ENCODE results near the gene DLEC1. TPM values are rescaled to one million over a fixed set of nuclear protein-coding genes. Genes with fewer than 3 reads are reported as not detected.

Gene DLEC1
- total and polyA plus RNA-seq, 2 experiments from 2014 or later: 0.31 to 0.66 TPM

- Histone ChIP-seq H3K79me2 (replicated peaks; ENCODE audit: insufficient read depth) (no peaks in the 10 kb centered on the region), H3K4me3 (no peak overlapping the region), H3F3A (replicated peaks; ENCODE audit: low read depth) (no peaks in the 10 kb centered on the region), H2AFZ (no peak overlapping the region), H3K27ac (ENCODE audit: low read depth) (no peak overlapping the region), H4K20me1 (replicated peaks; ENCODE audit: insufficient read depth) (peaks cover 6% of the 10 kb centered on the region; the same call in 1 of the 2 replicates), H3K36me3 (ENCODE audit: insufficient read depth) (peaks cover 23% of the 10 kb centered on the region), H3K9me2 (ENCODE audit: insufficient read depth) (no peaks in the 10 kb centered on the region), H3K4me1 (ENCODE audit: insufficient read depth) (no peaks in the 10 kb centered on the region), H3K27me3 (ENCODE audit: insufficient read depth) (no peaks in the 10 kb centered on the region), H3K4me2 (no peak overlapping the region)
- Mint-ChIP-seq H3K27ac (no peak overlapping the region), H3K9me3 (no peaks in the 10 kb centered on the region), H3K4me3 (no peak overlapping the region), H3K4me1 (no peaks in the 10 kb centered on the region), H3K36me3 (ENCODE audit: low read depth) (peaks cover 65% of the 10 kb centered on the region), H3K27me3 (ENCODE audit: insufficient read depth, low read depth, poor library complexity) (peaks cover 5% of the 10 kb centered on the region)
- no peak for DNase-seq (ENCODE audit: low spot score)
- ATAC-seq: no peak
- no peak for TF ChIP-seq EZH2phosphoT487 (IDR thresholded peaks at IDR 0.05; ENCODE audit: unreplicated experiment)
- no peak for TF ChIP-seq CREB1 (CRISPR knock-in tag; IDR thresholded peaks at IDR 0.05; ENCODE audit: low read depth)
- no peak for TF ChIP-seq ETS1 (IDR thresholded peaks at IDR 0.05)
- TF ChIP-seq REST (IDR thresholded peaks at IDR 0.05; ENCODE audit: unreplicated experiment): no peak
- TF ChIP-seq ZNF114 (CRISPR knock-in tag; IDR thresholded peaks at IDR 0.05): no peak
- TF ChIP-seq EZH2 (IDR thresholded peaks at IDR 0.05; ENCODE audit: low read depth, unreplicated experiment): no peak
- TF ChIP-seq STAT1 (IDR thresholded peaks at IDR 0.05; ENCODE audit: unreplicated experiment): no peak
- TF ChIP-seq ZNF331 (CRISPR knock-in tag; IDR thresholded peaks at IDR 0.05; ENCODE audit: low read depth): no peak
- no peak for TF ChIP-seq ZNF462 (CRISPR knock-in tag; IDR thresholded peaks at IDR 0.05)
- no peak for TF ChIP-seq NANOG (IDR thresholded peaks at IDR 0.05; ENCODE audit: borderline replicate concordance)
- TF ChIP-seq CTCF (conservative IDR thresholded peaks at IDR 0.05; ENCODE audit: low read depth in 2 of 2): no peak
- no peak for TF ChIP-seq JUNB (IDR thresholded peaks at IDR 0.05; ENCODE audit: unreplicated experiment)
- no peak for TF ChIP-seq POLR2AphosphoS5 (IDR thresholded peaks at IDR 0.05; ENCODE audit: low read depth)
Observed at GRCh38 chr3:38124324-38125122, 85.5 kb downstream of the DLEC1 start.

All from GM23338 (cell line).